NCI-H524 (cell line): ENCODE results near the gene CDH3.
"Not testable (repeated sequence)": the region's sequence is repeated elsewhere in the genome, so short reads cannot be mapped to it uniquely, and the experiment has no call there.

Source experiments
- DNase-seq, 2 experiments: peaks; one replicate each; lab custom pipeline; 2025; lab: John Stamatoyannopoulos, UW

Gene CDH3

GRCh38 chr16:68704232-68704867 is 59.2 kb downstream of the CDH3 start:
- DNase-seq: peak; percentile 61 to 85

- peak in 1 of 2 experiments; percentile 25 for DNase-seq
Observed at GRCh38 chr16:68707340-68708152, 62.4 kb downstream of the CDH3 start.

GRCh38 chr16:68710211-68710610 is 65.1 kb downstream of the CDH3 start:
- DNase-seq: no peak

- no peak for DNase-seq
Observed at GRCh38 chr16:68711421-68712139, 66.5 kb downstream of the CDH3 start.

- DNase-seq: no peak
Observed at GRCh38 chr16:68713361-68713760, 68.3 kb downstream of the CDH3 start.

GRCh38 chr16:68715471-68715870 is 70.4 kb downstream of the CDH3 start:
- DNase-seq: no peak

GRCh38 chr16:68716516-68716915 is 71.4 kb downstream of the CDH3 start:
- not testable (repeated sequence) for DNase-seq

GRCh38 chr16:68717684-68718083 is 72.6 kb downstream of the CDH3 start:
- no peak for DNase-seq

GRCh38 chr16:68718590-68718989 is 73.5 kb downstream of the CDH3 start:
- DNase-seq: no peak

GRCh38 chr16:68719993-68720489 is 74.9 kb downstream of the CDH3 start:
- DNase-seq: no peak

GRCh38 chr16:68722119-68723024 is 77.3 kb downstream of the CDH3 start:
- DNase-seq: no peak

GRCh38 chr16:68724797-68725196 is 79.7 kb downstream of the CDH3 start:
- no peak for DNase-seq

GRCh38 chr16:68728523-68728922 is 83.4 kb downstream of the CDH3 start:
- no peak for DNase-seq

- DNase-seq: no peak
Observed at GRCh38 chr16:68731637-68732036, 86.5 kb downstream of the CDH3 start.

GRCh38 chr16:68732042-68732680 is 87.1 kb downstream of the CDH3 start:
- peak in 1 of 2 experiments; percentile 36 for DNase-seq

- no peak for DNase-seq
Observed at GRCh38 chr16:68732741-68733399, 87.8 kb downstream of the CDH3 start.

- DNase-seq: no peak
Observed at GRCh38 chr16:68733570-68733969, 88.5 kb downstream of the CDH3 start.

- no peak for DNase-seq
Observed at GRCh38 chr16:68734782-68735181, 89.7 kb downstream of the CDH3 start.

- no peak for DNase-seq
Observed at GRCh38 chr16:68736561-68736960, 91.5 kb downstream of the CDH3 start.

- peak in 1 of 2 experiments; percentile 16 for DNase-seq
Observed at GRCh38 chr16:68737046-68737729, 92.1 kb downstream of the CDH3 start, which contains the start of gene CDH1. Gene CDH1, plus strand, starts transcription at chr16:68737292. Its CDS starts 124 bp downstream, at chr16:68737416.
